HG03558 (cell line): ENCODE data around the gene KLF6.

ENCODE experiments used
- ATAC-seq: cut with Tn5 transposase; IDR thresholded peaks from one replicate; pipeline ENCODE4 v1.9.1; 2021; ENCODE audit warnings: moderate number of reproducible peaks; ENCODE audit not compliant: unreplicated experiment; ENCODE audit errors: extremely low read depth

Gene KLF6

GRCh38 chr10:3784510-3785250 lies at the start of gene KLF6:
Gene KLF6, minus strand, starts transcription at chr10:3785209. Its CDS starts 195 bp downstream, at chr10:3785014.
- ATAC-seq: peak; percentile 0

GRCh38 chr10:3834404-3834803 lies 49.4 kb upstream of the KLF6 start:
- no peak for ATAC-seq

- ATAC-seq: no peak
Measured at GRCh38 chr10:3833046-3833445, 48.0 kb upstream of the KLF6 start.

GRCh38 chr10:3832022-3832786 lies 47.2 kb upstream of the KLF6 start:
- no peak for ATAC-seq

GRCh38 chr10:3831608-3832007 lies 46.6 kb upstream of the KLF6 start:
- no peak for ATAC-seq

GRCh38 chr10:3830946-3831345 lies 45.9 kb upstream of the KLF6 start:
- no peak for ATAC-seq

GRCh38 chr10:3829156-3830050 lies 44.4 kb upstream of the KLF6 start:
- no peak for ATAC-seq

- ATAC-seq: no peak
Measured at GRCh38 chr10:3828404-3829155, 43.6 kb upstream of the KLF6 start.

- no peak for ATAC-seq
Measured at GRCh38 chr10:3827768-3828403, 42.9 kb upstream of the KLF6 start.

GRCh38 chr10:3827266-3827665 lies 42.3 kb upstream of the KLF6 start:
- ATAC-seq: no peak

- no peak for ATAC-seq
Measured at GRCh38 chr10:3825862-3826351, 40.9 kb upstream of the KLF6 start.

GRCh38 chr10:3825244-3825643 lies 40.2 kb upstream of the KLF6 start:
- ATAC-seq: no peak

GRCh38 chr10:3822541-3823330 lies 37.7 kb upstream of the KLF6 start:
- ATAC-seq: no peak

GRCh38 chr10:3820255-3820654 lies 35.2 kb upstream of the KLF6 start:
- ATAC-seq: no peak

- no peak for ATAC-seq
Measured at GRCh38 chr10:3816995-3817394, 32.0 kb upstream of the KLF6 start.

GRCh38 chr10:3814838-3815220 lies 29.8 kb upstream of the KLF6 start:
- ATAC-seq: no peak

GRCh38 chr10:3813986-3814837 lies 29.2 kb upstream of the KLF6 start:
- ATAC-seq: no peak

- no peak for ATAC-seq
Measured at GRCh38 chr10:3813267-3813666, 28.3 kb upstream of the KLF6 start.
